GM12874 (cell line): ENCODE results near the gene PSKH1.
A peak's percentile ranks its signal among the peaks of the same experiment; 100 is the strongest.

Experiments
- CTCF ChIP-seq: IDR thresholded peaks from 2 replicates; pipeline ENCODE4 v1.5.1; 2011; ENCODE audit warnings: low read depth, mild to moderate bottlenecking, control low read depth, low read length, moderate library complexity; ENCODE audit not compliant: insufficient read depth

The PSKH1 gene

GRCh38 chr16:67923414-67924116 lies 30.5 kb downstream of the PSKH1 start:
- no peak for TF ChIP-seq CTCF

DNA sequence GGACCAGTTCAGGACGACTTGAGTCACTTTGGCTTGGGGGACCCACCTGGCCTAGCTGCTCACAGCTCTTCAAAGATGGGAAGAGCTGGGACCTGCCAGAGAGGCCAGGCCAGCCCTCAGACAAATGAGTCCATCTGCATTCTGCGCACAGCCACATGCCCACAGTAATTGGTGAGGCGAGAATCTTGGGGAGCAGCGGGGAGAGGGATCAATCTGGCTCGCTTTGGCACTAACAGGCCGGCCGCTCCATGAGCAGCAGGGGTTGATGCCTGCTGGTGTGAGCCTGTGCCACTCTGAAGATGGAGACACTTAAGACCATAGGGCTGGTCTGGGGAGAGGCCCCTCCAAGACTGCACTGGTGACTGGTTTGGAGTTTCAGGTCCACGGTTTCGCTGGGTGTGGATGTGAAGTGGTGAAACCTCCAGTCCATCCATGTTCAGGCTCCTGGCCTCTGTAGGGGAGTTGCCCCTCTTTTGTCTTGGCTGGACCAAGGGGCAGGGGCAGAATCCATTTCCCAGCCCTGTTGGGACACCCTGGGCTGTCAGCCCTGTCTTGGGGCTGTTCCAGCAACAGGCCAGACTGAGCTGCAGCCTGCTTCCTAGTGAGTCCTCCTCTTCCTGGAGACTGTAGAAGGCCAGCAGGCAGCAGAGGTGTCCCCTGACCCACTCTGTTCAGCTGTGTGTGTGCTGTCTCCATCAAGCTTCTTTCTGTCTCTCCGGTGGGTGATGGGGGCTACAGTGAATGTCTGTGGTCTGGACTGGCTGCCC lies 31.3 kb downstream of the PSKH1 start:
- no peak for TF ChIP-seq CTCF

DNA sequence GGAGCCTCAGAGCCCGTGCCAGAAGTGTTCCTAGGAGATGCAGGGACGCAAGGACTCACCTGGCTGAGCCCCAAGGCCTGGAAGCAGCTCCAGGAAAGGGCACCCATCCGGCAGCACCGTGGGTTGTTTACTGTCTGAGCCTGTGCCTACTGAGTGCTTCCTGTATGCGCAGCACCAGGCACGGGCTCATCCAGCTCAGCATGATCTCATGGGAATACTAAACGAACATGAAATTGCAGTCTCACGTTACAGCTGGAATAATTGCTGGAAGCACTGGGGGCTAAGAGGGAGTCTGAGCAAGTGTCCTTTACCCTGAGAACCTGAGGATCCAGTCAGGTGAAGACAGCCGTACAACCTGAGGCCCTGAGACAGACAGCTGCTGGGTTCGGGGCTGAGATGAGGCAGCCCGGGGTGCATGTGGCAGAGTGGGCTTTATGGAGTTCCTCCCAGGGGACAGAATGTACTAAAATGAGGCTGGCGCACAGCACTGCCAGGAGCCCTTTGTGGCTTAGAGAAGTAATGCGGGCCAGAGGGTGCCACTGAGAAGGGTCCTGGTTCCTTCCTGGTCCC lies 33.2 kb downstream of the PSKH1 start:
- TF ChIP-seq CTCF = no peak

GRCh38 chr16:67927131-67927941 lies 34.3 kb downstream of the PSKH1 start:
- no peak for TF ChIP-seq CTCF

DNA sequence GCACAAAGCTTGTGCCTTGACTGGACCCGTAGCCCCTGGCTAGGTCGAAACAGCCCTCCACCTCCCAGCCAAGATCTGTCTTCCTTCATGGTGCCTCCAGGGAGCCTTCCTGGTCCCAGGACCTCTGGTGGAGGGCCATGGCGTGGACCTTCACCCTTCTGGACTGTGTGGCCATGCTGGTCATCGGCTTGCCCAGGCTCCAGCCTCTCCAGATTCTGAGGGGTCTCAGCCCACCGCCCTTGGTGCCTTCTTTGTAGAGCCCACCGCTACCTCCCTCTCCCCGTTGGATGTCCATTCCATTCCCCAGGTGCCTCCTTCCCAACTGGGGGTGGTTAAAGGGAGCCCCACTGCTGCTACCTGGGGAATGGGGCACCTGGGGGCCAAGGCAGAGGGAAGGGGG lies 35.1 kb downstream of the PSKH1 start:
- TF ChIP-seq CTCF = no peak

- peak; percentile 94 for TF ChIP-seq CTCF
These were observed 35.7 kb downstream of the PSKH1 start for GRCh38 chr16:67928561-67929364.

DNA sequence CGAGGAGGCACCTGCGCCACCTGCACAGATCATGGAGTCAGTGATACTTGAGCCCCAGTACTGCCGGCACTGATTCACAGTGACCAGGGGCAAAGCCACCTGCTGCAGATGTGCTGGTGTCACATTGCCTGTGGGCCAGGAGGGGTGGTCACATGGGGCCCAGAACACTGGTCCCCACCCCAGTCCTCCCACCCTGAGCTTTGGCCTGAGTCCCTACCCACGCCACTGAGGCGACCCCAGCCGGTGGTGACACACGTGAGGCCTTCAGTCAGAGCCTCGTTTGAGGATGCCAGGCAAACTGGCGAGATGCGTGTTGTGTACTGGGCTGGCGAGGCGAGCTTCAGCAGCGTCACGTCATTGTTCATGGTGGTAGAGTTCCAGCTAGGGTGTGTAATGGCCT lies 37.1 kb downstream of the PSKH1 start:
- no peak for TF ChIP-seq CTCF
